Upper lobe of left lung (tissue), 4 donors: Measurements from ENCODE around the gene SLC22A17.

ENCODE experiments used
- CTCF ChIP-seq, 6 experiments: fragments of 450-650 bp in 4 of 6; fragments of 200-600 bp in 2 of 6; sonication (generic) in 2 of 6; IDR thresholded peaks; one replicate each; pipeline ENCODE4 v1.5.1; 2016 to 2019; ENCODE audit warnings: antibody characterized with exemption in 6 of 6
- EP300 ChIP-seq, 4 donors: sonication (generic); formaldehyde crosslinking; IDR thresholded peaks; one replicate each; pipeline ENCODE4 v1.5.1; 2017; ENCODE audit warnings: antibody characterized with exemption in 4 of 4, control low read depth in 2 of 4
- POLR2A ChIP-seq, 4 donors: fragments of 450-650 bp; IDR thresholded peaks; one replicate each; pipeline ENCODE4 v1.5.1; 2016 to 2017; ENCODE audit warnings: antibody characterized with exemption in 4 of 4, mild to moderate bottlenecking in 2 of 4
- POLR2AphosphoS5 ChIP-seq, 2 donors: sonication (generic); formaldehyde crosslinking; IDR thresholded peaks; one replicate each; pipeline ENCODE4 v1.5.1; 2017; ENCODE audit warnings: antibody characterized with exemption in 2 of 2

GRCh38 chr14:23359722-23360447 is 7.2 kb upstream of the SLC22A17 start:
- TF ChIP-seq EP300 (IDR thresholded peaks at IDR 0.05) (no peak), CTCF (IDR thresholded peaks at IDR 0.05) (no peak), POLR2A (IDR thresholded peaks at IDR 0.05) (no peak), POLR2AphosphoS5 (IDR thresholded peaks at IDR 0.05) (no peak)
